Measurements from ENCODE around the gene RECK. TPM values are rescaled to one million over a fixed set of nuclear protein-coding genes. Genes with fewer than 3 reads are reported as not detected.

The RECK gene
- total and polyA plus RNA-seq, 3 experiments from 2014 or later, result 3.7 to 15.0 (median 4.3) TPM

DNA sequence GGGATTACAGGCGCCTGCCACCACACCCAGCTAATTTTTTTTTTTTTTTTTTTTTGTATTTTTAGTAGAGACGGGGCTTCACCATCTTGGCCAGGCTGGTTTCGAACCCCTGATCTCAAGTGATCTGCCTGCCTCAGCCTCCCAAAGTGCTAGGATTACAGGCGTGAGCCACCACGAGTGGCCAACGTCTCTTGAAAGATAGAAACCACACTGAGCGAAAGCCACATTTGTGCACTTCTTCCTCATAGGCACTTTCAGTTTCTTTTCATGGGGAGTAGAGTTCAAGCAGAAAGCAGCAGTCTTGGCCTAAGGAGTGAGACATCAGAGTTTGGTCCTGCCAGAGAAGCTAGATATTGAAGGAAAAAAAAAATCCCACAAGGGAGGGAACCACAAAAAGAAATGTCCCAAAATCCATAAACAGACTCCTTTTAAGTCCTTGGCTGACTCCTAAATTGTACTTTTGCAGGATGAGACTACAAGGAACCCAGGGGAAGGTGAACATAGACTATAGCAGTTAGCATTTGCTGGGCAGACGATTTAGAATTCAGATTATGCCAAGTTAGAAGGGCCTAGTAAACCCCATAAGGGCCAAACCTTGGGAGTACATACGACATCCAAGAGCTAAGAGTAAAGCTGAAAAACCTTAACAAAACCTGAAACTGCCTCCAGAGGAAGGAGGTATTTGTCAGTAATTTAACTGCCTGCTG lies 55.9 kb downstream of the RECK start:
- ChIA-PET CTCF (interaction anchor here (0.9 to 1.6 kb wide), 3 partner anchors 10 to 74 kb away, joined by 4 to 5 read pairs (median 5); partner anchors contain the start of gene GLIPR2), POLR2A (no interaction called here)
- peak in 3 of 5 donors; percentile 19 to 52 (median 26) for DNase-seq
- Histone ChIP-seq H3K27ac (ENCODE audit: low read depth, low read length) (no peak overlapping the region), H3K27me3 (ENCODE audit: insufficient read depth, low read length, poor library complexity, severe bottlenecking) (no peaks in the 10 kb centered on the region), H3K4me1 (ENCODE audit: insufficient read depth, low read length) (peaks cover 5% of the 10 kb centered on the region), H3K36me3 (ENCODE audit: insufficient read depth, low read length) (no peaks in the 10 kb centered on the region), H3K9me3 (ENCODE audit: low read length) (no peaks in the 10 kb centered on the region), H3K4me3 (ENCODE audit: low read length) (no peak overlapping the region)
- Mint-ChIP-seq H3K9me3 (no peaks in the 10 kb centered on the region), H3K4me1 (peaks cover 13 to 18% (median 17%) of the 10 kb centered on the region in 3 donors), H3K36me3 (peaks cover 0 to 4% (median 1%) of the 10 kb centered on the region in 3 donors), H3K4me3 (peak overlapping the region in 6 of 7 donors; percentile 50 to 85 (median 66)), H3K27ac (peak overlapping the region; percentile 80 to 94 (median 90)), H3K27me3 (no peaks in the 10 kb centered on the region)

- Histone ChIP-seq H3K4me1 (ENCODE audit: insufficient read depth, low read length) (peaks cover 5% of the 10 kb centered on the region), H3K9me3 (ENCODE audit: low read length) (no peaks in the 10 kb centered on the region), H3K27ac (ENCODE audit: low read depth, low read length) (no peak overlapping the region), H3K4me3 (ENCODE audit: low read length) (no peak overlapping the region), H3K27me3 (ENCODE audit: insufficient read depth, low read length, poor library complexity, severe bottlenecking) (no peaks in the 10 kb centered on the region), H3K36me3 (ENCODE audit: insufficient read depth, low read length) (no peaks in the 10 kb centered on the region)
- ChIA-PET POLR2A (no interaction called here), CTCF (interaction anchor here (0.9 to 1.0 kb wide), 2 partner anchors 9 to 43 kb away, joined by 4 to 5 read pairs; partner anchors contain the start of gene GLIPR2)
- Mint-ChIP-seq H3K27me3 (no peaks in the 10 kb centered on the region), H3K4me1 (peaks cover 13 to 18% (median 17%) of the 10 kb centered on the region in 3 donors), H3K9me3 (no peaks in the 10 kb centered on the region), H3K27ac (peak overlapping the region in 6 of 8 donors; percentile 30 to 94 (median 92)), H3K4me3 (no peak overlapping the region), H3K36me3 (peaks cover 0 to 3% (median 0%) of the 10 kb centered on the region in 3 donors)
- DNase-seq, result no peak
These were observed 56.7 kb downstream of the RECK start for GRCh38 chr9:36093384-36093783.

DNA sequence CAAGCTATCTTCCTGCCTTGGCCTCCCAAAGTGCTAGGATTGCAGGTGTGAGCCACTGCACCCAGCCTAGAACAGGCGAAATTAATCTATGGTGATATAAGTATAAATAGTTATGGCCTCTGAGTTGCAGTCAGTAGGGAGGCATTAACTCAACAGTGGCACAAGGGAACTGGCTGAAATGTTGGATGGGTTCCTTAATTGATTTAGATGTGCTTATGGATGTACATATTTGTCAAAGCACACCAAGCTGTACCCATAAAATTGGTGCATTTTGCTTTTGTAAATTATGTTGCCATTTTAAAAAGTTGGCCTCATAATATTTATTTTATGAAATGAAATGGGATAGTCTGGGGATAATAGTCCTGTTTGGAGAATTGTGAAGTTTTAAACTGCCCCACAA lies 63.0 kb downstream of the RECK start:
- no peaks in the 10 kb centered on the region for H3K27me3 Mint-ChIP-seq
- DNase-seq, result no peak
- peaks cover 6 to 8% (median 7%) of the 10 kb centered on the region in 3 donors for H3K4me1 Mint-ChIP-seq
- H3K4me3 Mint-ChIP-seq, result no peak overlapping the region
- H3K27ac Mint-ChIP-seq, result peak overlapping the region in 2 of 8 donors; percentile 4 to 36
- H3K4me1 ChIP-seq (ENCODE audit: insufficient read depth, low read length), result peaks cover 6% of the 10 kb centered on the region
- no peaks in the 10 kb centered on the region for H3K36me3 ChIP-seq (ENCODE audit: insufficient read depth, low read length)
- H3K36me3 Mint-ChIP-seq, result no peaks in the 10 kb centered on the region
- ChIA-PET POLR2A (no interaction called here), CTCF (interaction anchor here (8.7 kb wide), 1 partner anchor 70 kb away, joined by 278 read pairs; the partner anchor contains the start of gene CCIN)
- H3K9me3 ChIP-seq (ENCODE audit: low read length), result no peaks in the 10 kb centered on the region
- H3K27me3 ChIP-seq (ENCODE audit: insufficient read depth, low read length, poor library complexity, severe bottlenecking), result no peaks in the 10 kb centered on the region
- no peak overlapping the region for H3K4me3 ChIP-seq (ENCODE audit: low read length)
- no peak overlapping the region for H3K27ac ChIP-seq (ENCODE audit: low read depth, low read length)
- no peaks in the 10 kb centered on the region for H3K9me3 Mint-ChIP-seq

- no peak overlapping the region for H3K27ac ChIP-seq (ENCODE audit: low read depth, low read length)
- POLR2A ChIA-PET, result no interaction called here
These were observed 63.8 kb downstream of the RECK start for GRCh38 chr9:36100532-36100931.

GRCh38 chr9:36101916-36102741 lies 65.4 kb downstream of the RECK start:
- peaks cover 6 to 8% (median 7%) of the 10 kb centered on the region in 3 donors for H3K4me1 Mint-ChIP-seq
- no peak overlapping the region for H3K27ac ChIP-seq (ENCODE audit: low read depth, low read length)
- H3K9me3 Mint-ChIP-seq, result no peaks in the 10 kb centered on the region
- peaks cover 0 to 2% (median 1%) of the 10 kb centered on the region in 3 donors for H3K36me3 Mint-ChIP-seq
- no peak overlapping the region for H3K4me3 ChIP-seq (ENCODE audit: low read length)
- peaks cover 6% of the 10 kb centered on the region for H3K4me1 ChIP-seq (ENCODE audit: insufficient read depth, low read length)
- ChIA-PET POLR2A (interaction anchor here (1.3 to 1.8 kb wide), 3 partner anchors 35 to 64 kb away, joined by 3 to 7 read pairs (median 6); partner anchors contain the start of gene GLIPR2), CTCF (interaction anchor here (0.6 to 8.7 kb wide), 25 partner anchors 9 to 94 kb away, joined by 3 to 278 read pairs (median 8); partner anchors contain the start of genes CCIN, CLTA and GLIPR2)
- no peaks in the 10 kb centered on the region for H3K27me3 Mint-ChIP-seq
- H3K27me3 ChIP-seq (ENCODE audit: insufficient read depth, low read length, poor library complexity, severe bottlenecking), result no peaks in the 10 kb centered on the region
- DNase-seq, result no peak
- no peaks in the 10 kb centered on the region for H3K9me3 ChIP-seq (ENCODE audit: low read length)
- H3K27ac Mint-ChIP-seq, result no peak overlapping the region
- no peaks in the 10 kb centered on the region for H3K36me3 ChIP-seq (ENCODE audit: insufficient read depth, low read length)
- H3K4me3 Mint-ChIP-seq, result no peak overlapping the region

More at GRCh38 chr9:36100532-36100931, 63.8 kb downstream of the RECK start:
- H3K4me1 Mint-ChIP-seq, result peaks cover 6 to 8% (median 7%) of the 10 kb centered on the region in 3 donors
- Histone ChIP-seq H3K36me3 (ENCODE audit: insufficient read depth, low read length) (no peaks in the 10 kb centered on the region), H3K27me3 (ENCODE audit: insufficient read depth, low read length, poor library complexity, severe bottlenecking) (no peaks in the 10 kb centered on the region), H3K9me3 (ENCODE audit: low read length) (no peaks in the 10 kb centered on the region), H3K4me1 (ENCODE audit: insufficient read depth, low read length) (peaks cover 6% of the 10 kb centered on the region), H3K4me3 (ENCODE audit: low read length) (no peak overlapping the region)
- peak overlapping the region in 1 of 8 donors; percentile 26 for H3K27ac Mint-ChIP-seq
- DNase-seq, result no peak
- H3K27me3 Mint-ChIP-seq, result no peaks in the 10 kb centered on the region
- CTCF ChIA-PET, result interaction anchor here (8.7 kb wide), 1 partner anchor 69 kb away, joined by 278 read pairs; the partner anchor contains the start of gene CCIN
- no peak overlapping the region for H3K4me3 Mint-ChIP-seq
- H3K36me3 Mint-ChIP-seq, result peaks cover 0 to 2% (median 1%) of the 10 kb centered on the region in 3 donors
- H3K9me3 Mint-ChIP-seq, result no peaks in the 10 kb centered on the region

GRCh38 chr9:36102742-36103495 lies 66.2 kb downstream of the RECK start:
- peak overlapping the region in 3 of 8 donors; percentile 60 to 75 (median 63) for H3K27ac Mint-ChIP-seq
- CTCF ChIA-PET, result interaction anchor here (0.6 to 8.7 kb wide), 31 partner anchors 9 to 225 kb away, joined by 3 to 278 read pairs (median 6); partner anchors contain the start of genes CCIN, CLTA and GLIPR2
- no peaks in the 10 kb centered on the region for H3K36me3 ChIP-seq (ENCODE audit: insufficient read depth, low read length)
- no peak overlapping the region for H3K4me3 Mint-ChIP-seq
- no peak overlapping the region for H3K27ac ChIP-seq (ENCODE audit: low read depth, low read length)
- no peaks in the 10 kb centered on the region for H3K27me3 Mint-ChIP-seq
- H3K9me3 Mint-ChIP-seq, result no peaks in the 10 kb centered on the region
- no peak overlapping the region for H3K4me3 ChIP-seq (ENCODE audit: low read length)
- POLR2A ChIA-PET, result interaction anchor here (0.7 to 1.8 kb wide), 5 partner anchors 34 to 64 kb away, joined by 3 to 7 read pairs (median 5); partner anchors contain the start of gene GLIPR2
- peak; percentile 74 to 91 (median 82) for DNase-seq
- no peaks in the 10 kb centered on the region for H3K27me3 ChIP-seq (ENCODE audit: insufficient read depth, low read length, poor library complexity, severe bottlenecking)
- no peaks in the 10 kb centered on the region for H3K9me3 ChIP-seq (ENCODE audit: low read length)
- peaks cover 6% of the 10 kb centered on the region for H3K4me1 ChIP-seq (ENCODE audit: insufficient read depth, low read length)
- peaks cover 6 to 8% (median 7%) of the 10 kb centered on the region in 3 donors for H3K4me1 Mint-ChIP-seq
- peaks cover 0 to 3% (median 1%) of the 10 kb centered on the region in 3 donors for H3K36me3 Mint-ChIP-seq

DNA sequence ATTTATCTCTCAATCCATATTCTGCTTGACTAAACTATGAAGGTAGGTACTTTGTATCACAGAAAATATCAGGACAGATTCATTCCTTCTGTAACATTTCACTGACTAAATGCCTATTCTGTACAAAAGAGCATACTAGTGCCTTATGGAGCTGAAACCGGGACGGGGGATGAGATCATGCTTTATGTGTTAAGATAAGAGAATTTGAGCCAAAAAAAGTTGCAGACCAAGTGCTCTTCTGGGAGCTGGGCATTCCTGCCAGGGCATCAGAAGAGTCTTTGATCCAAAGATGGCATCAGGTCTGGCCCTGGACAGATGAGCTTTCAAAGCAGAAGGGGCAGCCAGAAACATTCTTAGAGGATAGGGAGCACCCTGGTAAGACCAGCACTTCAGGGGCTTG lies 72.4 kb downstream of the RECK start:
- no peaks in the 10 kb centered on the region for H3K9me3 Mint-ChIP-seq
- Histone ChIP-seq H3K27me3 (ENCODE audit: insufficient read depth, low read length, poor library complexity, severe bottlenecking) (no peaks in the 10 kb centered on the region), H3K36me3 (ENCODE audit: insufficient read depth, low read length) (no peaks in the 10 kb centered on the region), H3K27ac (ENCODE audit: low read depth, low read length) (no peak overlapping the region), H3K4me1 (ENCODE audit: insufficient read depth, low read length) (no peaks in the 10 kb centered on the region), H3K4me3 (ENCODE audit: low read length) (no peak overlapping the region), H3K9me3 (ENCODE audit: low read length) (no peaks in the 10 kb centered on the region)
- no peak for DNase-seq
- no peaks in the 10 kb centered on the region for H3K4me1 Mint-ChIP-seq
- POLR2A ChIA-PET, result no interaction called here
- no peak overlapping the region for H3K4me3 Mint-ChIP-seq
- no peak overlapping the region for H3K27ac Mint-ChIP-seq
- no peaks in the 10 kb centered on the region for H3K27me3 Mint-ChIP-seq
- peaks cover 9 to 17% (median 12%) of the 10 kb centered on the region in 3 donors for H3K36me3 Mint-ChIP-seq
- CTCF ChIA-PET, result interaction anchor here (2.7 kb wide), 1 partner anchor 57 kb away, joined by 23 read pairs; no protein-coding TSS in a partner anchor

All from CD8-positive, alpha-beta memory T cell (primary cell).